AG04450 (cell line): ENCODE measurements around the gene TXN. TPM values are rescaled to one million over a fixed set of nuclear protein-coding genes. Genes with fewer than 3 reads are reported as not detected.

Experiments
- CTCF ChIA-PET: fragments of 300-600, 350-600 bp; formaldehyde crosslinking; extraction: SDS; loops from one replicate; lab custom pipeline; 2022; ENCODE audit warnings: antibody characterized with exemption, inconsistent platforms; lab: Charles Lee
- POLR2A ChIA-PET: fragments of 350-600 bp; formaldehyde crosslinking; extraction: SDS; loops from one replicate; lab custom pipeline; 2021; ENCODE audit warnings: antibody characterized with exemption, inconsistent platforms; lab: Yijun Ruan, JAX
- DNase-seq: peaks from one replicate; pipeline ENCODE4 v3.0.0-alpha.2; 2011; ENCODE audit warnings: low read depth, low spot score
- H3K27ac ChIP-seq: one replicate; pipeline ENCODE4 v1.5.1; 2012; ENCODE audit warnings: low read depth, low read length, control low read depth
- H3K27me3 ChIP-seq: one replicate; pipeline ENCODE4 v1.6.0; 2012; ENCODE audit warnings: low read length; ENCODE audit not compliant: control insufficient read depth, insufficient read depth
- H3K4me3 ChIP-seq: 2 replicates; pipeline ENCODE4 v1.5.1; 2011; ENCODE audit warnings: mild to moderate bottlenecking, low read depth, low read length, control low read depth
- H3K9me3 ChIP-seq: 2 replicates; pipeline ENCODE4 v1.5.1; 2012; ENCODE audit warnings: low read length; ENCODE audit not compliant: control insufficient read depth, insufficient read depth
- polyA plus RNA-seq: library from polyadenylated mRNA; depleted of rRNA; stranded (reverse); fragments of >200 nt; gene quantifications from 2 replicates; pipeline ENCODE4 v1.2.3, GENCODE V29; 2011
- TF ChIP-seq, protein P1 (sequence below): IDR thresholded peaks from 2 replicates; pipeline ENCODE4 v1.5.1; 2011; ENCODE audit warnings: low read depth, low read length, control low read depth, inconsistent platforms

Gene TXN
- polyA plus RNA-seq, 1 experiment, result 630 TPM

DNA sequence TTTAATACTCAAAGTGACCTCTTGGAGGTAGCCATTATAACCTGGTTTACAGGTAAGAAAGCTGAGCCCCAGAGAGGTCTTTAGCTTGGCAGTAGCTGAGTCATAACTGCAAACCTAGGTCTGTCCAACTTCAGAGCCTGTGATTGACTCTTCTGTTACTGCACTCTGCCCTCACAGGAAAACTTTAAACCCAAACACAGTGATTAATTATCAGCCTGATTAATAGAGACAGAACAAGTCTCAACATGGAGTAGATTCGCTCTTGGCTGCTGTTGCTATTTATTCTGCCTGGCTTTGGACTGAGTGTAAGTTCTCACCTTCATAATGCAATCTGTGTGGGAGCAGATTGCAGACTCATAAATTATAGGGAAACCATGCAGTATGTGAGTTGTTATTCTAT is 27.4 kb upstream of the TXN start:
- CTCF ChIA-PET, result no interaction called here
- POLR2A ChIA-PET, result no interaction called here
- peaks cover 3% of the 10 kb centered on the region for H3K27me3 ChIP-seq

DNA sequence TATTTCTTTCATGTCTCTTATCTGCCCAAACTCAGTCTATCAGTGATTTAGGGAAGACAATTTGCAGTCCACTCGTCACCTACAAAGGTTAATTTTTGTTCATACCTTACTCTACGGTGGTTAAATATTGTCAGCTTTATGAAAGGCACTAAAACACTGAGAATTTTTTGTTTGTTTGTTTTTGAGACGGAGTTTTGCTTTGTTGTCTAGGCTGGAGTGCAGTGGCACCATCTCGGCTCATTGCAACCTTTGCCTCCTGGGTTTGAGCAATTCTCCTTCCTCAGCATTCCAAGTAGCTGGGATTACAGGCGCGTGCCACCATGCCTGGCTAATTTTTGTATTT is 26.4 kb upstream of the TXN start:
- Histone ChIP-seq H3K9me3 (no peaks in the 10 kb centered on the region), H3K27me3 (peaks cover 3% of the 10 kb centered on the region), H3K27ac (no peak overlapping the region), H3K4me3 (no peak overlapping the region)
- ChIA-PET POLR2A (no interaction called here), CTCF (no interaction called here)
- DNase-seq, result no peak
- TF ChIP-seq, protein P1, sequence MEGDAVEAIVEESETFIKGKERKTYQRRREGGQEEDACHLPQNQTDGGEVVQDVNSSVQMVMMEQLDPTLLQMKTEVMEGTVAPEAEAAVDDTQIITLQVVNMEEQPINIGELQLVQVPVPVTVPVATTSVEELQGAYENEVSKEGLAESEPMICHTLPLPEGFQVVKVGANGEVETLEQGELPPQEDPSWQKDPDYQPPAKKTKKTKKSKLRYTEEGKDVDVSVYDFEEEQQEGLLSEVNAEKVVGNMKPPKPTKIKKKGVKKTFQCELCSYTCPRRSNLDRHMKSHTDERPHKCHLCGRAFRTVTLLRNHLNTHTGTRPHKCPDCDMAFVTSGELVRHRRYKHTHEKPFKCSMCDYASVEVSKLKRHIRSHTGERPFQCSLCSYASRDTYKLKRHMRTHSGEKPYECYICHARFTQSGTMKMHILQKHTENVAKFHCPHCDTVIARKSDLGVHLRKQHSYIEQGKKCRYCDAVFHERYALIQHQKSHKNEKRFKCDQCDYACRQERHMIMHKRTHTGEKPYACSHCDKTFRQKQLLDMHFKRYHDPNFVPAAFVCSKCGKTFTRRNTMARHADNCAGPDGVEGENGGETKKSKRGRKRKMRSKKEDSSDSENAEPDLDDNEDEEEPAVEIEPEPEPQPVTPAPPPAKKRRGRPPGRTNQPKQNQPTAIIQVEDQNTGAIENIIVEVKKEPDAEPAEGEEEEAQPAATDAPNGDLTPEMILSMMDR, result no peak

More for the DNA sequence above, 27.4 kb upstream of the TXN start:
- no peak overlapping the region for H3K4me3 ChIP-seq
- TF ChIP-seq, protein P1, result no peak
- no peak for DNase-seq
- no peaks in the 10 kb centered on the region for H3K9me3 ChIP-seq
- no peak overlapping the region for H3K27ac ChIP-seq

DNA sequence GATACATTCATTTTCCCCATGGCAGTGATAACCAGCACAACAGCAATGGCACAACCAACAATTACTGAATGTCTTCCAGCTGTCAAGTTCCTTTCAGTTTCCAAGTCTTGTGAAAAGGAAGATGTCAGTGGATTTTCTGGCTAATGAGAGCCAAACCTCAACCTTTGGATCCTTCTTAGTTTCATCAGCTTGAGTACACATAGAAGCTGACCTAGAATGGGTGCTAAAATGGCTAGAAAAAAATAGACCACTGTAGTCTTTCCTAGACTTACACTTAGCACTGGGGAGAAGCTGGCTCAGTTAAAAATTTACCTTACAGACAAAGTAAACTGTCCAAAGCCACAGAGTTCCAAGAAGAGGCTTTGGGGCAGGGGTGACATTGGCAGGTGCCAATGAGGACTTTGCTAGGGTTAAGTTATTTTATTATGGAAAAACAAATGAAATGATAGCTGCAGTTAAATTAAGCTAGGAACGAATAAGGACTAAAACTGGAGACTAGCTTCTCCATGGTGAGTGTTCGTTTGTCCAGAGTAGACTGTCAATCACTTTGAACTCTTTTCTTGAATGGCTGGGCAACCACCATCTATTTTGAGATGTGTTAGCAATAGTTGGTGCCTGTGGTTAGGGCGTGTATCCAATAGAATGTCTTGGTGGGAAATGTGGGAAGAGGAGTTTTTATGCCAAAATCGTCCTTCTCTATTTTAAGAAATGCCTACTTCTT is 25.9 kb upstream of the TXN start:
- Histone ChIP-seq H3K27ac (no peak overlapping the region), H3K9me3 (no peaks in the 10 kb centered on the region), H3K27me3 (peaks cover 3% of the 10 kb centered on the region), H3K4me3 (no peak overlapping the region)
- ChIA-PET POLR2A (interaction anchor here (1.1 kb wide), 1 partner anchor 26 kb away, joined by 7 read pairs; the partner anchor contains the start of gene TXN), CTCF (interaction anchor here (1.1 kb wide), 1 partner anchor 64 kb away, joined by 3 read pairs; no protein-coding TSS in a partner anchor)
- TF ChIP-seq, protein P1, result no peak
- no peak for DNase-seq

DNA sequence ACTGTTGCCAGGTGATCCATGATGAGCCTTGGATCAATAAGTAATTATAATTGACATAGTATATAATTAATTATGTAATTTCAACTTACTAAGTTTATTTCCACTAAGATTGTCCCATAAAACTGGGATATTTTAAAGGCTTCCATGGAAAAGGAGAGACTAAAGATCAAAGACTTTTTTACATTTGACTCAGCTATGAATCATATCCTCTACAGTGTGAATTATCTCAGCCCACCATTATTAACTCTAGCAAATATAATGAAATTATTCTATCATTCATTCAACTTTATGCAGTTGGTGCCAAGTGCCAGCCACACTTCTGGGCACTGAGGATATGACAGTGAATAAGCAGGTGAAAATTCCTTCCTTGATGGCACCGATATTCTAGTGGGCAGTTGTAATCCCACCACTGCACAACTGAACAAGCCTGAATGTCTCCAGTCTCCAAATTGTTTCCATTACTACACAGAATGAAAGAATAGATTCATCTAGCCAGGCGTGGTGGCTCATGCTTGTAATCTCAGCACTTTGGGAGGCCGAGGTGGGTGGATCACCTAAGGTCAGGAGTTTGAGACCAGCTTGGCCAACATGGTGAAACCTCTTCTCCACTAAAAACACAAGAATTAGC is 21.9 kb upstream of the TXN start:
- Histone ChIP-seq H3K4me3 (no peak overlapping the region), H3K27me3 (peaks cover 5% of the 10 kb centered on the region), H3K9me3 (no peaks in the 10 kb centered on the region), H3K27ac (no peak overlapping the region)
- no peak for DNase-seq
- TF ChIP-seq, protein P1, result no peak
- ChIA-PET CTCF (no interaction called here), POLR2A (no interaction called here)

DNA sequence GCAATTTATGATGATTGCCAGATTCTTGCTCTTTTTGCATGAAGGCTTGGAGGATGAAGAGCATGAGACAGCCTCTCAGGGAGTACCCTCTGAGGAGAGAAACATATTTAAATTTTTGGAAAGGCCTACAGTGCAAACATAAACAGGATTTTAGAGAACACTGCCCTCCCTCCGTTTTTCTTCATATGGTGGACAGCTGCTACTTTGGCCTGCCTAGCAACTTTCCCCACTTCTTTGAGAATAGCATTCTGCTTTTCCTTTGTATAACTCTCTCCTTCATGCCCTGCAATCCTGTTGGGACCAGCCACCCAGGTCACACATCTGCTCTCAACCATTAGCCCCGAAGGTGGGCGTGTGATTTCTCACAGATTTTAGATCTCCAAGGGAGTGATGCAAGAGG is 20.5 kb upstream of the TXN start:
- DNase-seq, result no peak
- H3K27ac ChIP-seq, result no peak overlapping the region
- no peaks in the 10 kb centered on the region for H3K9me3 ChIP-seq
- POLR2A ChIA-PET, result interaction anchor here (0.6 kb wide), 1 partner anchor 20 kb away, joined by 3 read pairs; the partner anchor contains the start of gene TXN
- CTCF ChIA-PET, result interaction anchor here (0.7 kb wide), 1 partner anchor 92 kb away, joined by 3 read pairs; no protein-coding TSS in a partner anchor
- TF ChIP-seq, protein P1, result no peak
- no peak overlapping the region for H3K4me3 ChIP-seq
- peaks cover 5% of the 10 kb centered on the region for H3K27me3 ChIP-seq
